Parathyroid adenoma (tissue), 2 donors: ENCODE results near the gene SVOP.

ENCODE experiments used
- H2AFZ ChIP-seq: fragments of 300-600 bp; sonication (generic); one replicate; pipeline ENCODE4 v1.7.0; 2017; ENCODE audit warnings: antibody characterized with exemption, mild to moderate bottlenecking
- H3K27ac ChIP-seq: fragments of 300-600 bp; sonication (generic); one replicate; pipeline ENCODE4 v1.7.0; 2017
- H3K27me3 ChIP-seq: fragments of 300-600 bp; sonication (generic); one replicate; pipeline ENCODE4 v1.7.0; 2017; ENCODE audit warnings: low read length; ENCODE audit not compliant: control insufficient read depth, insufficient read depth
- H3K36me3 ChIP-seq: fragments of 300-600 bp; sonication (generic); one replicate; pipeline ENCODE4 v1.7.0; 2017; ENCODE audit warnings: low read length; ENCODE audit not compliant: control insufficient read depth, insufficient read depth
- H3K4me1 ChIP-seq: fragments of 300-600 bp; sonication (generic); one replicate; pipeline ENCODE4 v1.7.0; 2017; ENCODE audit warnings: control low read depth
- H3K4me2 ChIP-seq: fragments of 300-600 bp; sonication (generic); one replicate; pipeline ENCODE4 v1.7.0; 2017; ENCODE audit warnings: low read length
- H3K4me3 ChIP-seq: fragments of 300-600 bp; sonication (generic); one replicate; pipeline ENCODE4 v1.7.0; 2017; ENCODE audit warnings: low read depth, low read length
- H3K79me2 ChIP-seq: fragments of 300-600 bp; sonication (generic); one replicate; pipeline ENCODE4 v1.7.0; 2017; ENCODE audit warnings: control low read depth
- H3K9ac ChIP-seq: fragments of 300-600 bp; sonication (generic); one replicate; pipeline ENCODE4 v1.7.0; 2017; ENCODE audit warnings: mild to moderate bottlenecking
- H3K9me3 ChIP-seq: fragments of 300-600 bp; sonication (generic); one replicate; pipeline ENCODE4 v1.7.0; 2017; ENCODE audit warnings: low read length; ENCODE audit not compliant: control insufficient read depth
- TF ChIP-seq, protein P1 (sequence below): fragments of 300-600 bp; sonication (generic); IDR thresholded peaks from one replicate; pipeline ENCODE4 v1.7.0; 2017; ENCODE audit warnings: antibody characterized with exemption, mild to moderate bottlenecking
- donor health status: primary hyperparathyroidism.

The SVOP gene

DNA sequence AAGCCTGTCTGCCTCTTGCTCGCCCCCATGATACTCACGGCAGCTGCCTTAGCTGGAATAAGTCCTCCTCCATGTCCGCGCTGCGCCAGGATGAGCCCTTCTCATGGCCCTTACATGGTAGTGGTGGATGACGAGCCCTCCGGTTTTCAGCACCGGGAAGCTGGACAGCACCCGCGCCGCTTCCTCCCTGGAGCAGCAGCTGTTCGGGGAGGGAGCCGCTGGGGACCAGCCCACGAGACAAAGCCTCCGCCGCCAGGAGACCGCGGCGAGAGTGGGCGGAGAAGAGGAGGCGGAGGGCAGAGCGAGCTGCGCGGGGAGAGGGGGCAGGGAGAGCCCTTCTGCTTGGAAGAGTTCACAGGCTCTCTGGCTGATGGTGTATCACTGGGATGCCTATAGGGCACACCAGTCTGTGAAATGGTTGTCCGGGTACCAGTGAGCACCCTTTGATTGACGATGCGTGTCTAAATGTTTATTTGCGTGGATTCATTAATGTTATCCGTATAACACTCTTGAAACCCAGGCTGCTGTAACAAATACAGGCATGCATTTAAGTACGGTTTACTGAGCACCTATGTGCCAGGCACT is at the start of gene SVOP:
Gene SVOP (minus strand): TSS at position 273 of the 585 bp plus-strand sequence. CDS start 200 bp downstream, at position 73.
- Histone ChIP-seq H3K9me3 (no peaks in the 10 kb centered on the region), H3K4me1 (peaks cover 3% of the 10 kb centered on the region), H3K4me3 (no peak within 1 kb of the TSS), H3K79me2 (no peaks in the 10 kb centered on the region), H3K9ac (no peak within 1 kb of the TSS), H3K4me2 (peak within 1 kb of the TSS; percentile 15), H2AFZ (peak within 1 kb of the TSS; percentile 81), H3K27ac (peak within 1 kb of the TSS; percentile 73), H3K36me3 (no peaks in the 10 kb centered on the region), H3K27me3 (no peaks in the 10 kb centered on the region)
- TF ChIP-seq, protein P1, sequence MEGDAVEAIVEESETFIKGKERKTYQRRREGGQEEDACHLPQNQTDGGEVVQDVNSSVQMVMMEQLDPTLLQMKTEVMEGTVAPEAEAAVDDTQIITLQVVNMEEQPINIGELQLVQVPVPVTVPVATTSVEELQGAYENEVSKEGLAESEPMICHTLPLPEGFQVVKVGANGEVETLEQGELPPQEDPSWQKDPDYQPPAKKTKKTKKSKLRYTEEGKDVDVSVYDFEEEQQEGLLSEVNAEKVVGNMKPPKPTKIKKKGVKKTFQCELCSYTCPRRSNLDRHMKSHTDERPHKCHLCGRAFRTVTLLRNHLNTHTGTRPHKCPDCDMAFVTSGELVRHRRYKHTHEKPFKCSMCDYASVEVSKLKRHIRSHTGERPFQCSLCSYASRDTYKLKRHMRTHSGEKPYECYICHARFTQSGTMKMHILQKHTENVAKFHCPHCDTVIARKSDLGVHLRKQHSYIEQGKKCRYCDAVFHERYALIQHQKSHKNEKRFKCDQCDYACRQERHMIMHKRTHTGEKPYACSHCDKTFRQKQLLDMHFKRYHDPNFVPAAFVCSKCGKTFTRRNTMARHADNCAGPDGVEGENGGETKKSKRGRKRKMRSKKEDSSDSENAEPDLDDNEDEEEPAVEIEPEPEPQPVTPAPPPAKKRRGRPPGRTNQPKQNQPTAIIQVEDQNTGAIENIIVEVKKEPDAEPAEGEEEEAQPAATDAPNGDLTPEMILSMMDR, result no peak

DNA sequence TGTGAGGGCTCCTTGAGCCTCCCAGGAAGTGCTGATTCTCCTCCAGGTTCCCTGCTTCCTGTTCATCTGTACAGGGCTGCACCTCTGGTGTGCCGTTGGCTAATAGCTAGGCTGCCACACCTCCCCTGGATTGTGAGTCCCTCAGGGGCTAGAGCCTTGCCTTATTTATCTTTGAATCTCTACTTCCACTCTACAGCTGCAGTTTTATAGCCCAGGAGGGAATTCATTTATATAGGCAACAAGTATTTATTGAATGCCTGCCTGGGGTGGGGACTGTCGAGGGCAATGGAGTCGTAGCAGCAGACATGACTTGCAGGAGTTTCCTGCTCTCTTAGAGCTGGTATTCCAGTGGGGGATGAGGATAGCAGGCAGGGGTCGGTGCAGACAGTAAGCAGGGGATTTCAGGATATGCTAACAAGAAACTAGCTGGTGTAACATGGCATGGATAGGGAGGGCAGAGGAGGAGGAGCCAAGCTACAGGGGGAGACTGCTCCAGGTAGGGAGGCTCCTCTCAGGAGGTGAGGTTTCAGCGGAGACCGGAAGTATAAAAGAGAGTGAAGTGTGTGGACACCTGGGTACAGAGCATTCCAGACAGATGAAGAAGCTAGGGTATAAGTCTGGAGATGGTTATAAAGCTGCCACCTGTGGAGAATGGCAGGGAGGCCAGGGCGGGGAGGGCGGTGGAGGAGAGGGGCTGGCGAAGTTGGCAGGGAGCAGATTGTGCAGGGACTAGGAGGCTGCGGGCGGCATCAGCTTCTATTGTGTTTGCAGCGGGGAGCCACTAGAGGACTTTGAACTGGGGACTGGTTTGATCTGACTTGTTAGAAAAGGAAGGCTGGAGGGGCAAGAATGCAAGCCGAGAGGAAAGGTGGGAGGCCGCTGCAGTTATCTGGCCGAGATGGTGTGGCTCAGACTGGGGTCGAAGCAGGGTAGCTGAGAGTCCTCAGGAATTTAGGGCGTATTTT is 48.7 kb upstream of the SVOP start:
- no peaks in the 10 kb centered on the region for H3K36me3 ChIP-seq
- H3K27ac ChIP-seq, result no peak overlapping the region
- H3K4me2 ChIP-seq, result no peak overlapping the region
- H3K79me2 ChIP-seq, result no peaks in the 10 kb centered on the region
- H3K27me3 ChIP-seq, result no peaks in the 10 kb centered on the region
- H3K4me3 ChIP-seq, result no peak overlapping the region
- TF ChIP-seq, protein P1, result no peak
- H2AFZ ChIP-seq, result no peak overlapping the region
- no peaks in the 10 kb centered on the region for H3K4me1 ChIP-seq
- H3K9me3 ChIP-seq, result no peaks in the 10 kb centered on the region
- no peak overlapping the region for H3K9ac ChIP-seq

- H3K36me3 ChIP-seq, result no peaks in the 10 kb centered on the region
- H3K9me3 ChIP-seq, result no peaks in the 10 kb centered on the region
- H3K9ac ChIP-seq, result no peak overlapping the region
- H3K4me2 ChIP-seq, result no peak overlapping the region
- H3K4me3 ChIP-seq, result no peak overlapping the region
- no peaks in the 10 kb centered on the region for H3K79me2 ChIP-seq
- TF ChIP-seq, protein P1, result no peak
- H3K27me3 ChIP-seq, result no peaks in the 10 kb centered on the region
- no peak overlapping the region for H3K27ac ChIP-seq
- H2AFZ ChIP-seq, result no peak overlapping the region
- H3K4me1 ChIP-seq, result no peaks in the 10 kb centered on the region
Observed at GRCh38 chr12:109065853-109066193, 45.0 kb upstream of the SVOP start.

- Histone ChIP-seq H3K27me3 (no peaks in the 10 kb centered on the region), H3K9ac (no peak overlapping the region), H3K36me3 (no peaks in the 10 kb centered on the region), H2AFZ (no peak overlapping the region), H3K9me3 (no peaks in the 10 kb centered on the region), H3K27ac (no peak overlapping the region), H3K4me3 (no peak overlapping the region), H3K4me2 (no peak overlapping the region), H3K79me2 (no peaks in the 10 kb centered on the region), H3K4me1 (no peaks in the 10 kb centered on the region)
- TF ChIP-seq, protein P1, result no peak
Observed at GRCh38 chr12:109065154-109065852, 44.4 kb upstream of the SVOP start.
